NCI-H1694 treated with DMSO at 0.1 percent for 48 hours (cell line): ENCODE results near the gene FOXN4.

Experiments used
- DNase-seq: peaks from one replicate; lab custom pipeline; 2025; lab: John Stamatoyannopoulos, UW

Gene FOXN4

GRCh38 chr12:109279525-109279924, 29.6 kb downstream of the FOXN4 start:
- no peak for DNase-seq

GRCh38 chr12:109278912-109279311, 30.2 kb downstream of the FOXN4 start:
- no peak for DNase-seq

GRCh38 chr12:109277899-109278762, 31.0 kb downstream of the FOXN4 start:
- DNase-seq: peak; percentile 70

- no peak for DNase-seq
Observed at GRCh38 chr12:109277255-109277898, 31.7 kb downstream of the FOXN4 start.

GRCh38 chr12:109276160-109276559, 32.9 kb downstream of the FOXN4 start:
- no peak for DNase-seq

GRCh38 chr12:109275173-109275572, 33.9 kb downstream of the FOXN4 start:
- no peak for DNase-seq

GRCh38 chr12:109274381-109274780, 34.7 kb downstream of the FOXN4 start:
- DNase-seq: no peak

GRCh38 chr12:109273354-109273753, 35.7 kb downstream of the FOXN4 start:
- DNase-seq: no peak

GRCh38 chr12:109271418-109271817, 37.7 kb downstream of the FOXN4 start:
- DNase-seq: no peak

GRCh38 chr12:109270494-109270893, 38.6 kb downstream of the FOXN4 start:
- DNase-seq: no peak

GRCh38 chr12:109269428-109269827, 39.7 kb downstream of the FOXN4 start:
- no peak for DNase-seq

- DNase-seq: no peak
Observed at GRCh38 chr12:109268896-109269295, 40.2 kb downstream of the FOXN4 start.

GRCh38 chr12:109267361-109267760, 41.7 kb downstream of the FOXN4 start:
- no peak for DNase-seq

GRCh38 chr12:109266106-109266879, 42.8 kb downstream of the FOXN4 start:
- DNase-seq: no peak

GRCh38 chr12:109264943-109265650, 44.0 kb downstream of the FOXN4 start:
- DNase-seq: no peak

- peak; percentile 67 for DNase-seq
Observed at GRCh38 chr12:109264095-109264942, 44.8 kb downstream of the FOXN4 start.

- no peak for DNase-seq
Observed at GRCh38 chr12:109263439-109263838, 45.6 kb downstream of the FOXN4 start.

- DNase-seq: no peak
Observed at GRCh38 chr12:109261939-109262338, 47.1 kb downstream of the FOXN4 start.

GRCh38 chr12:109261087-109261486, 48.0 kb downstream of the FOXN4 start:
- no peak for DNase-seq

- DNase-seq: no peak
Observed at GRCh38 chr12:109259545-109259895, 49.6 kb downstream of the FOXN4 start.
